Body of pancreas (tissue), 4 donors: Measurements from ENCODE around the gene MSI2. TPM values are rescaled to one million over a fixed set of nuclear protein-coding genes. Genes with fewer than 3 reads are reported as not detected.

Experiments used
- ATAC-seq: fragments of 150-250 bp; one replicate; pipeline ENCODE4 v1.9.1; 2016
- DNase-seq, 4 donors: peaks; one replicate each; pipeline ENCODE4 v3.0.0-alpha.2; 2019
- H3K27ac ChIP-seq, 4 donors: fragments of 200-600 bp; sonication (generic); 1 replicate in 3 of 4; 2 replicates in 1 of 4; pipeline versions ENCODE4 v1.5.1 to v1.6.1; 2016 to 2019; ENCODE audit warnings: mild to moderate bottlenecking in 1 of 4, mixed read lengths in 1 of 4, moderate library complexity in 1 of 4
- H3K27me3 ChIP-seq, 2 donors: fragments of 200-600 bp; sonication (generic); one replicate each; pipeline ENCODE4 v1.6.0; 2016; ENCODE audit warnings: mild to moderate bottlenecking in 1 of 2
- H3K36me3 ChIP-seq, 2 donors: fragments of 200-600 bp; sonication (generic); replicated peaks in 1 of 2; 2 replicates each; pipeline ENCODE4 v1.5.1; 2016; ENCODE audit warnings: low read depth in 2 of 2; ENCODE audit not compliant: insufficient read depth in 1 of 2
- H3K4me1 ChIP-seq: fragments of 200-600 bp; sonication (generic); one replicate; pipeline ENCODE4 v1.6.0; 2016
- H3K4me3 ChIP-seq, 2 donors: fragments of 200-600 bp; sonication (generic); 1 replicate in 1 of 2; 2 replicates in 1 of 2; pipeline ENCODE4 v1.5.1; 2016 to 2019
- H3K9me3 ChIP-seq, 3 donors: fragments of 200-600 bp; sonication (generic); 1 replicate in 2 of 3; 2 replicates in 1 of 3; pipeline ENCODE4 v1.5.1; 2016
- CTCF ChIP-seq, 7 experiments: fragments of 450-650 bp in 4 of 7; fragments of 200-600 bp in 3 of 7; sonication (generic) in 3 of 7; IDR thresholded peaks; one replicate each; pipeline ENCODE4 v1.5.1; 2016 to 2019; ENCODE audit warnings: antibody characterized with exemption in 7 of 7
- POLR2A ChIP-seq, 3 donors: fragments of 450-650 bp; IDR thresholded peaks; one replicate each; pipeline ENCODE4 v1.6.1; 2016; ENCODE audit warnings: antibody characterized with exemption in 3 of 3, mild to moderate bottlenecking in 2 of 3
- WGBS, 2 donors: methylation state at CpG; one replicate each; pipeline ENCODE4 v1.1.5; 2017; 5-methylcytosine and 5-hydroxymethylcytosine counted together
- intact Hi-C: fragments of 100-400 bp; cut with DNase I; formaldehyde crosslinking; loops from one replicate; pipeline ENCODE4 v1.15.1; 2023
- total RNA-seq, 2 donors: library from RNA; depleted of rRNA; stranded (reverse); fragments of >200 nt; gene quantifications; one replicate each; pipeline ENCODE4 v1.1.0, GENCODE V29; 2016

MSI2 gene
- total RNA-seq, 2 donors from 2014 or later, result 21.1 to 28.5 TPM

GRCh38 chr17:57599271-57600045 lies 343.1 kb downstream of the MSI2 start:
- H3K9me3 ChIP-seq, result no peaks in the 10 kb centered on the region
- intact Hi-C loops, result loop anchor here (10.0 kb wide), 2 partner anchors 65 to 145 kb away; partner anchors contain the start of gene CCDC182
- H3K4me1 ChIP-seq, result peaks cover 24% of the 10 kb centered on the region
- no peak for ATAC-seq
- WGBS, 2 donors, result 79 to 81% methylated on average over 8 of the region's 8 CpGs
- no peak overlapping the region for H3K4me3 ChIP-seq
- H3K27ac ChIP-seq, result no peak overlapping the region
- no peak for DNase-seq
- no peaks in the 10 kb centered on the region for H3K27me3 ChIP-seq
- no peaks in the 10 kb centered on the region for H3K36me3 ChIP-seq
- TF ChIP-seq CTCF (IDR thresholded peaks at IDR 0.05), result no peak
- no peak for TF ChIP-seq POLR2A (IDR thresholded peaks at IDR 0.05)

- intact Hi-C loops, result loop anchor here (10.0 kb wide), 1 partner anchor 145 kb away; the partner anchor contains the start of gene CCDC182
- Histone ChIP-seq H3K27me3 (no peaks in the 10 kb centered on the region), H3K36me3 (no peaks in the 10 kb centered on the region), H3K4me1 (peaks cover 30% of the 10 kb centered on the region), H3K4me3 (no peak overlapping the region), H3K27ac (no peak overlapping the region), H3K9me3 (no peaks in the 10 kb centered on the region)
- DNase-seq, result no peak
- TF ChIP-seq POLR2A (IDR thresholded peaks at IDR 0.05) (no peak), CTCF (IDR thresholded peaks at IDR 0.05) (no peak)
- WGBS, 2 donors, result 74 to 100% methylated on average over 1 of the region's 1 CpG
- no peak for ATAC-seq
Measured at GRCh38 chr17:57600074-57600473, 343.8 kb downstream of the MSI2 start.

- intact Hi-C loops, result loop anchor here (10.0 kb wide), 1 partner anchor 144 kb away; the partner anchor contains the start of gene CCDC182
- H3K27me3 ChIP-seq, result no peaks in the 10 kb centered on the region
- no peak for DNase-seq
- TF ChIP-seq CTCF (IDR thresholded peaks at IDR 0.05) (no peak), POLR2A (IDR thresholded peaks at IDR 0.05) (no peak)
- H3K36me3 ChIP-seq, result no peaks in the 10 kb centered on the region
- 95 to 100% methylated on average over 5 to 13 of the region's 13 CpGs for WGBS, 2 donors
- peaks cover 42% of the 10 kb centered on the region for H3K4me1 ChIP-seq
- ATAC-seq, result no peak
- no peak overlapping the region for H3K27ac ChIP-seq
- H3K4me3 ChIP-seq, result no peak overlapping the region
- H3K9me3 ChIP-seq, result no peaks in the 10 kb centered on the region
Measured at GRCh38 chr17:57601143-57601735, 344.9 kb downstream of the MSI2 start.

DNA sequence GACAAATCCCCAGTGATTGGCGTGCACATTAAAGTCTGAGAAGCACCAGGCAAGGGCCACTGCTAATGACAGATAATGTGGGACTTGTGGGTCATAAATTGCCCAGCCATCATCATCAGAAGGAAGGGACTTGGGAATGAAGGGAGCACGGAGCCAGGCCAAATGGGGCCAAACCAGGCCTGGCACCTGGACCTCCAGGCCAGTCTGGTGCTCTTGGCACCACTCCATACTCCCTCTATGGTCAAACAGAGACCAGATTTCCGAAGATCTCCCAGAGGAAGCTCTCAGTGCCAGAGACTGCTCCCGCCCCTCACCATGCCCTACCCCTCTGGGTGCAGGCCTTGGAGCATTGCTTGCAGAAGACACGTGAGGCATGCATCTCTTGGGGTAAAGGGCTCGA lies 346.6 kb downstream of the MSI2 start:
- no peak for TF ChIP-seq CTCF (IDR thresholded peaks at IDR 0.05)
- no peak for TF ChIP-seq POLR2A (IDR thresholded peaks at IDR 0.05)
- H3K4me3 ChIP-seq, result no peak overlapping the region
- intact Hi-C loops, result loop anchor here (10.0 kb wide), 1 partner anchor 142 kb away; the partner anchor contains the start of gene CCDC182
- no peaks in the 10 kb centered on the region for H3K36me3 ChIP-seq
- ATAC-seq (no peak), DNase-seq (no peak)
- H3K9me3 ChIP-seq, result no peaks in the 10 kb centered on the region
- peaks cover 45% of the 10 kb centered on the region for H3K4me1 ChIP-seq
- H3K27me3 ChIP-seq, result no peaks in the 10 kb centered on the region
- no peak overlapping the region for H3K27ac ChIP-seq
- WGBS, 2 donors, result 82 to 88% methylated on average over 5 to 6 of the region's 6 CpGs
